ENCODE data around the gene ZFP92.

DNA sequence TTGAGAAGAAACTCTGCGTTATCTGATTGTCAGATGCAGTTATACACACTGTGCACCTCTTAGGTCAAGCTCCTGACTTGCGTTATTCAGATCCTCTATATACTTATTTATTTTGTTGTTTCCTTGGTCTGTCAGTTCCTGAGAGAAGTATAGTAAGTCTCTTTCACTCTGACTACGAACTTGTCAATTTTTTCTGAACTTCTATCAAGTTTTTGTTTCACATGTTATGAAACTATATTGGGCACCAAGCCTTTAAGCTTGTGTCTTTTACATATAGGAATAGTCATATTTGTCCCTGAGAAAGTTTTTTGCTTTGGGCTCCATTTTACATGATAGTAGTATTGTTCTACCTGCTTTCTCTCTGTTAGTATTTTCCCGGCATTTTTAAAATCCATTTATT lies 45.6 kb upstream of the ZFP92 start:
- TF ChIP-seq, protein P1, sequence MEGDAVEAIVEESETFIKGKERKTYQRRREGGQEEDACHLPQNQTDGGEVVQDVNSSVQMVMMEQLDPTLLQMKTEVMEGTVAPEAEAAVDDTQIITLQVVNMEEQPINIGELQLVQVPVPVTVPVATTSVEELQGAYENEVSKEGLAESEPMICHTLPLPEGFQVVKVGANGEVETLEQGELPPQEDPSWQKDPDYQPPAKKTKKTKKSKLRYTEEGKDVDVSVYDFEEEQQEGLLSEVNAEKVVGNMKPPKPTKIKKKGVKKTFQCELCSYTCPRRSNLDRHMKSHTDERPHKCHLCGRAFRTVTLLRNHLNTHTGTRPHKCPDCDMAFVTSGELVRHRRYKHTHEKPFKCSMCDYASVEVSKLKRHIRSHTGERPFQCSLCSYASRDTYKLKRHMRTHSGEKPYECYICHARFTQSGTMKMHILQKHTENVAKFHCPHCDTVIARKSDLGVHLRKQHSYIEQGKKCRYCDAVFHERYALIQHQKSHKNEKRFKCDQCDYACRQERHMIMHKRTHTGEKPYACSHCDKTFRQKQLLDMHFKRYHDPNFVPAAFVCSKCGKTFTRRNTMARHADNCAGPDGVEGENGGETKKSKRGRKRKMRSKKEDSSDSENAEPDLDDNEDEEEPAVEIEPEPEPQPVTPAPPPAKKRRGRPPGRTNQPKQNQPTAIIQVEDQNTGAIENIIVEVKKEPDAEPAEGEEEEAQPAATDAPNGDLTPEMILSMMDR (IDR thresholded peaks at IDR 0.05 in 8 of 11, conservative IDR thresholded peaks at IDR 0.05 in 3 of 11) = no peak
- no peak for TF ChIP-seq POLR2A (IDR thresholded peaks at IDR 0.05)
